ENCODE measurements around the gene UNC5A.
A peak's percentile ranks its signal among the peaks of the same experiment; 100 is the strongest.
"Not testable (repeated sequence)": the region's sequence is repeated elsewhere in the genome, so short reads cannot be mapped to it uniquely, and the experiment has no call there.

UNC5A gene

GRCh38 chr5:176870110-176870591 is 59.8 kb downstream of the UNC5A start:
- peak overlapping the region; percentile 45 for H3K23ac ChIP-seq (ENCODE audit: low read depth, low read length, poor library complexity)
- no peaks in the 10 kb centered on the region for H3K36me3 ChIP-seq (replicated peaks in 1 of 2; ENCODE audit: control insufficient read depth in 2 of 2, insufficient read depth in 2 of 2, low read length in 2 of 2)
- H3K27ac ChIP-seq (replicated peaks; ENCODE audit: low read length): no peak overlapping the region
- H3K4me3 ChIP-seq (ENCODE audit: low read length in 2 of 2): no peak overlapping the region
- peak overlapping the region; percentile 56 for H2BK5ac ChIP-seq (ENCODE audit: low read length)
- H3K79me1 ChIP-seq (ENCODE audit: low read depth, low read length): no peaks in the 10 kb centered on the region
- no peak overlapping the region for H2BK120ac ChIP-seq (ENCODE audit: low read depth, low read length)
- DNase-seq (ENCODE audit: low spot score): peak; percentile 52
- H3K27me3 ChIP-seq (ENCODE audit: control insufficient read depth in 3 of 3, insufficient read depth in 3 of 3, low read depth in 1 of 3, low read length in 3 of 3): peaks cover 0 to 52% (median 0%) of the 10 kb centered on the region in 3 experiments
- H2BK12ac ChIP-seq (ENCODE audit: low read length): peak overlapping the region; percentile 98
- peak overlapping the region; percentile 98 for H2AK5ac ChIP-seq (ENCODE audit: low read depth, low read length)
- H3K14ac ChIP-seq (ENCODE audit: low read length): peak overlapping the region; percentile 89
- peaks cover 37 to 42% of the 10 kb centered on the region in 2 donors for H3K4me1 ChIP-seq (ENCODE audit: control insufficient read depth in 2 of 2, insufficient read depth in 1 of 2, low read depth in 1 of 2, low read length in 2 of 2)
- H4K91ac ChIP-seq (ENCODE audit: low read depth, low read length, poor library complexity): no peak overlapping the region
- no peak overlapping the region for H2AFZ ChIP-seq (ENCODE audit: low read length)
- H4K8ac ChIP-seq (ENCODE audit: low read depth, low read length): no peak overlapping the region
- peak overlapping the region; percentile 81 for H3K18ac ChIP-seq (ENCODE audit: low read length)
- H3K4me2 ChIP-seq (ENCODE audit: insufficient read depth, low read length, poor library complexity, severe bottlenecking): no peak overlapping the region
- no peaks in the 10 kb centered on the region for H3K9me3 ChIP-seq (replicated peaks in 1 of 2; ENCODE audit: control insufficient read depth in 2 of 2, insufficient read depth in 1 of 2, low read depth in 1 of 2, low read length in 2 of 2)
- H2BK15ac ChIP-seq (ENCODE audit: low read length): peak overlapping the region; percentile 100
- WGBS, 2 donors (ENCODE audit: extremely low coverage in 2 of 2, insufficient read length in 2 of 2, insufficient replicate concordance in 1 of 2): no CpG with 5 or more reads among the region's 17 CpGs
- no peak overlapping the region for H3K4ac ChIP-seq (ENCODE audit: low read length)
- H3K9ac ChIP-seq (ENCODE audit: low read depth, low read length, poor library complexity): peak overlapping the region; percentile 30

GRCh38 chr5:176870644-176871043 is 60.3 kb downstream of the UNC5A start:
- H2AFZ ChIP-seq (ENCODE audit: low read length); H3K4ac ChIP-seq (ENCODE audit: low read length); H3K27ac ChIP-seq (replicated peaks; ENCODE audit: low read length); DNase-seq (ENCODE audit: low spot score); H3K4me3 ChIP-seq (ENCODE audit: low read length in 2 of 2); H3K79me1 ChIP-seq (ENCODE audit: low read depth, low read length); H3K4me2 ChIP-seq (ENCODE audit: insufficient read depth, low read length, poor library complexity, severe bottlenecking); H3K36me3 ChIP-seq (replicated peaks in 1 of 2; ENCODE audit: control insufficient read depth in 2 of 2, insufficient read depth in 2 of 2, low read length in 2 of 2); H4K91ac ChIP-seq (ENCODE audit: low read depth, low read length, poor library complexity); H2BK120ac ChIP-seq (ENCODE audit: low read depth, low read length); H4K8ac ChIP-seq (ENCODE audit: low read depth, low read length); H3K9me3 ChIP-seq (replicated peaks in 1 of 2; ENCODE audit: control insufficient read depth in 2 of 2, insufficient read depth in 1 of 2, low read depth in 1 of 2, low read length in 2 of 2): not testable (repeated sequence)
- Histone ChIP-seq H2BK5ac (ENCODE audit: low read length) (peak overlapping the region; percentile 53), H3K27me3 (ENCODE audit: control insufficient read depth in 3 of 3, insufficient read depth in 3 of 3, low read depth in 1 of 3, low read length in 3 of 3) (peaks cover 0 to 52% (median 0%) of the 10 kb centered on the region in 3 experiments), H3K4me1 (ENCODE audit: control insufficient read depth in 2 of 2, insufficient read depth in 1 of 2, low read depth in 1 of 2, low read length in 2 of 2) (peaks cover 37 to 42% of the 10 kb centered on the region in 2 donors), H3K9ac (ENCODE audit: low read depth, low read length, poor library complexity) (peak overlapping the region; percentile 44), H2AK5ac (ENCODE audit: low read depth, low read length) (peak overlapping the region; percentile 98), H3K14ac (ENCODE audit: low read length) (peak overlapping the region; percentile 89), H3K23ac (ENCODE audit: low read depth, low read length, poor library complexity) (peak overlapping the region; percentile 45), H2BK12ac (ENCODE audit: low read length) (peak overlapping the region; percentile 98), H2BK15ac (ENCODE audit: low read length) (peak overlapping the region; percentile 100), H3K18ac (ENCODE audit: low read length) (peak overlapping the region; percentile 81)
- no CpG with 5 or more reads among the region's 10 CpGs for WGBS, 2 donors (ENCODE audit: extremely low coverage in 2 of 2, insufficient read length in 2 of 2, insufficient replicate concordance in 1 of 2)

GRCh38 chr5:176872586-176872985 is 62.2 kb downstream of the UNC5A start:
- H2AK5ac ChIP-seq (ENCODE audit: low read depth, low read length); H3K18ac ChIP-seq (ENCODE audit: low read length): not testable (repeated sequence)
- WGBS, 2 donors (ENCODE audit: extremely low coverage in 2 of 2, insufficient read length in 2 of 2, insufficient replicate concordance in 1 of 2): no CpG with 5 or more reads among the region's 2 CpGs

GRCh38 chr5:176873011-176873410 is 62.7 kb downstream of the UNC5A start:
- H3K23ac ChIP-seq (ENCODE audit: low read depth, low read length, poor library complexity); H3K18ac ChIP-seq (ENCODE audit: low read length); H4K8ac ChIP-seq (ENCODE audit: low read depth, low read length); H2BK15ac ChIP-seq (ENCODE audit: low read length); H2AK5ac ChIP-seq (ENCODE audit: low read depth, low read length); H2BK12ac ChIP-seq (ENCODE audit: low read length); H3K79me1 ChIP-seq (ENCODE audit: low read depth, low read length); H3K4me2 ChIP-seq (ENCODE audit: insufficient read depth, low read length, poor library complexity, severe bottlenecking); H3K9ac ChIP-seq (ENCODE audit: low read depth, low read length, poor library complexity); H2BK5ac ChIP-seq (ENCODE audit: low read length); H3K27ac ChIP-seq (replicated peaks; ENCODE audit: low read length); H3K36me3 ChIP-seq (replicated peaks in 1 of 2; ENCODE audit: control insufficient read depth in 2 of 2, insufficient read depth in 2 of 2, low read length in 2 of 2); DNase-seq (ENCODE audit: low spot score); H3K14ac ChIP-seq (ENCODE audit: low read length); H2BK120ac ChIP-seq (ENCODE audit: low read depth, low read length); H3K4ac ChIP-seq (ENCODE audit: low read length); H3K9me3 ChIP-seq (replicated peaks in 1 of 2; ENCODE audit: control insufficient read depth in 2 of 2, insufficient read depth in 1 of 2, low read depth in 1 of 2, low read length in 2 of 2); H4K91ac ChIP-seq (ENCODE audit: low read depth, low read length, poor library complexity); H2AFZ ChIP-seq (ENCODE audit: low read length); H3K4me3 ChIP-seq (ENCODE audit: low read length in 2 of 2): not testable (repeated sequence)
- Histone ChIP-seq H3K27me3 (ENCODE audit: control insufficient read depth in 3 of 3, insufficient read depth in 3 of 3, low read depth in 1 of 3, low read length in 3 of 3) (peaks cover 0 to 62% (median 0%) of the 10 kb centered on the region in 3 experiments), H3K4me1 (ENCODE audit: control insufficient read depth in 2 of 2, insufficient read depth in 1 of 2, low read depth in 1 of 2, low read length in 2 of 2) (peaks cover 21 to 35% of the 10 kb centered on the region in 2 donors)
- WGBS, 2 donors (ENCODE audit: extremely low coverage in 2 of 2, insufficient read length in 2 of 2, insufficient replicate concordance in 1 of 2): no CpG with 5 or more reads among the region's 2 CpGs

More at GRCh38 chr5:176872586-176872985, 62.2 kb downstream of the UNC5A start:
- H2AFZ ChIP-seq (ENCODE audit: low read length); H3K9me3 ChIP-seq (replicated peaks in 1 of 2; ENCODE audit: control insufficient read depth in 2 of 2, insufficient read depth in 1 of 2, low read depth in 1 of 2, low read length in 2 of 2); H3K27ac ChIP-seq (replicated peaks; ENCODE audit: low read length); H3K14ac ChIP-seq (ENCODE audit: low read length); H3K36me3 ChIP-seq (replicated peaks in 1 of 2; ENCODE audit: control insufficient read depth in 2 of 2, insufficient read depth in 2 of 2, low read length in 2 of 2); H2BK120ac ChIP-seq (ENCODE audit: low read depth, low read length); H2BK5ac ChIP-seq (ENCODE audit: low read length); H3K23ac ChIP-seq (ENCODE audit: low read depth, low read length, poor library complexity); H2BK15ac ChIP-seq (ENCODE audit: low read length); DNase-seq (ENCODE audit: low spot score); H4K91ac ChIP-seq (ENCODE audit: low read depth, low read length, poor library complexity); H2BK12ac ChIP-seq (ENCODE audit: low read length); H4K8ac ChIP-seq (ENCODE audit: low read depth, low read length); H3K79me1 ChIP-seq (ENCODE audit: low read depth, low read length); H3K9ac ChIP-seq (ENCODE audit: low read depth, low read length, poor library complexity); H3K4me3 ChIP-seq (ENCODE audit: low read length in 2 of 2); H3K4me2 ChIP-seq (ENCODE audit: insufficient read depth, low read length, poor library complexity, severe bottlenecking); H3K4ac ChIP-seq (ENCODE audit: low read length): not testable (repeated sequence)
- Histone ChIP-seq H3K4me1 (ENCODE audit: control insufficient read depth in 2 of 2, insufficient read depth in 1 of 2, low read depth in 1 of 2, low read length in 2 of 2) (peaks cover 24 to 34% of the 10 kb centered on the region in 2 donors), H3K27me3 (ENCODE audit: control insufficient read depth in 3 of 3, insufficient read depth in 3 of 3, low read depth in 1 of 3, low read length in 3 of 3) (peaks cover 0 to 58% (median 0%) of the 10 kb centered on the region in 3 experiments)
